ENCODE data around the gene CHRM4.

DNA sequence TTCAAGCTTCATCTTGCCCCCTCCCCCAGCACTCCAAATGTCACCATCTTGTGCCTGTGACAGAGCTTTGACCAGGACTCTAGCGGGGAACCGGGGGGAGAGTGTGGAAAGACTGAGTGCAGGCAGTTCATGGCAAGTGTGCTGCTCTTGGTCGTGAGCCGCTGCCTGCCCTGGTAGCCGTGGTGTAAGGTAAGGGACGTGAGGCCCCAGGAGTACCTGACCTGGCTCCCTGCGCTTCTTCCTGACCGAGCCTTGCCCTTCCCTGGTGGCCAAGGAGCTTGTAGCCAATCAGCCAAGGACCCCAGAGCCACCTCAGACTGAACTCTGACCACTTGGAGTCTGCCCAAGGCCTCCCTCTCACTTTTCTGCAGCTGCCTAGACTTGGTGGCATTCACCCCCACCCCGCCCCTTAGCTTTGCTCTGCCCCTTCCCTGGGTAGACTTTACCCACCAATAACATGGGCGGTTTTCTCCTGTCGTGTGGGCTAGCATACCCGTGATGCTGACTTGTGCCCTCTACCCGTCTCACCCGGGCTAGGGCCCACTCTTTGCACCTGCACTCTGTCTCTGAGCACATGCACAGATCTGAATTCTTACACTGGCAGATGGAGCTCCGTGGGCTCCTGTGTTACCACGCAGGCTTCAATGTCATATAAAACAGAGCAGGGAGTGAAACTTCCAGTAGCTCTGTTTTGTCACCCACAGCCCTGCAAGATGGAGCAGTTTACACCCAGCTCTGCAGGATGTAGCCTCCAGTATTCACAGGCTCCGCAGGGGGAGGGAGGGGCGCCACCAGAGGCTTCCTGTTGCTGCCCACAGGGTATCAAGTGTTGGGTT is 42.8 kb downstream of the CHRM4 start:
- TF ChIP-seq CTCF (IDR thresholded peaks at IDR 0.05) (no peak), POLR2AphosphoS5 (IDR thresholded peaks at IDR 0.05) (no peak), POLR2A (IDR thresholded peaks at IDR 0.05) (no peak)
